Panc1 (cell line): Measurements from ENCODE around the gene INHBB.

Experiments used
- CTCF ChIP-seq: fragments of 450-650 bp; IDR thresholded peaks from 2 replicates; pipeline ENCODE4 v1.5.1; 2017; ENCODE audit warnings: mild to moderate bottlenecking
- REST ChIP-seq, 2 experiments: IDR thresholded peaks; 2 replicates each; pipeline ENCODE4 v1.6.1; 2011 to 2012; ENCODE audit warnings: low read depth in 2 of 2, control low read depth in 1 of 2, low read length in 1 of 2, mild to moderate bottlenecking in 1 of 2, moderate library complexity in 1 of 2; ENCODE audit not compliant: insufficient read depth in 1 of 2

GRCh38 chr2:120303177-120303576, 42.8 kb upstream of the INHBB start:
- TF ChIP-seq CTCF = no peak
- no peak for TF ChIP-seq REST (IDR thresholded peaks at IDR 0.05; ENCODE audit: insufficient read depth in 1 of 2, low read depth in 2 of 2, low read length in 1 of 2)
